ENCODE results near the gene MSX2. TPM values are rescaled to one million over a fixed set of nuclear protein-coding genes. Genes with fewer than 3 reads are reported as not detected.

Gene MSX2
- total and polyA plus RNA-seq, 9 of the 15 experiments (the other 6 are each of a cell fraction or from before 2014, with no cell fraction given), result not detected

DNA sequence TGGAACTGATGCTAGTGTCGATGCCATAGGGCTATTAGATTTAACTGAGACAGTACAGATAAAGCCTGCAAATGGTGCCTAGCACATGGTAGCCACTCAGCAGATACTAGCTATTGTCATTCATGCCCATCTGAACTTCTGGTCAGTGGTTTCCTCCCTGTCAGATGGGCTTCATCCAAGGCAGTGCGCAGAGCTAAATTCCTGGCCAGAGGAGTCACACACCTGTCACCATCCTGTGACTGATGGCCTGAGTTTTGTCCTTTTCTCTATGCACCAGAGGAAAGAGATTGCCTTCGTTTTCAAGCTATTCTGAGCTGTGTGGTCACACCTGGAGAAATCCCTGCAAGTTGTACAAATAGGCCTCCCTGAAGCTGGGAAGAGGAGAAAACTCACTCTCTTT is 34.7 kb downstream of the MSX2 start:
- DNase-seq (ENCODE audit: extremely low read depth in 1 of 4, low spot score in 3 of 4), result no peak
- Histone ChIP-seq H3K9me1 (ENCODE audit: control insufficient read depth, insufficient read depth, low read length) (no peaks in the 10 kb centered on the region), H3K4me1 (replicated peaks in 1 of 2; ENCODE audit: control insufficient read depth in 2 of 2, insufficient read depth in 2 of 2, low read length in 2 of 2) (no peaks in the 10 kb centered on the region), H3K4me2 (ENCODE audit: insufficient read depth, low read length) (no peak overlapping the region), H3K27ac (ENCODE audit: extremely low read depth, low read depth, low read length) (no peak overlapping the region), H3K9ac (ENCODE audit: insufficient read depth in 1 of 2, low read depth in 2 of 2, low read length in 2 of 2) (no peak overlapping the region), H2AFZ (ENCODE audit: low read depth, low read length) (no peak overlapping the region), H4K20me1 (replicated peaks; ENCODE audit: control insufficient read depth, insufficient read depth, low read length) (no peaks in the 10 kb centered on the region), H3K9me3 (replicated peaks; ENCODE audit: control insufficient read depth, insufficient read depth, low read depth, low read length) (no peaks in the 10 kb centered on the region), H3K36me3 (ENCODE audit: control insufficient read depth, insufficient read depth, low read length) (no peaks in the 10 kb centered on the region), H3K27me3 (ENCODE audit: control insufficient read depth in 2 of 2, insufficient read depth in 2 of 2, low read length in 2 of 2) (peaks cover 0 to 2% of the 10 kb centered on the region in 2 experiments; a peak in 2 of 5 replicates), H3K4me3 (no peak overlapping the region), H3K79me2 (ENCODE audit: control insufficient read depth, insufficient read depth, low read length) (no peaks in the 10 kb centered on the region)
- FAIRE-seq, result no peak
- in situ Hi-C loops (cut with MboI), result no loop called here
- TF ChIP-seq PRPF4 (IDR thresholded peaks at IDR 0.05; ENCODE audit: insufficient read depth, low read depth, low read length, poor library complexity, severe bottlenecking) (no peak), ZNF408 (CRISPR knock-in tag; IDR thresholded peaks at IDR 0.05; ENCODE audit: low read depth) (no peak), ZNF384 (IDR thresholded peaks at IDR 0.05; ENCODE audit: low read depth, low read length) (no peak), SP1 (CRISPR knock-in tag; IDR thresholded peaks at IDR 0.05) (no peak)
- TF ChIP-seq, protein P1, sequence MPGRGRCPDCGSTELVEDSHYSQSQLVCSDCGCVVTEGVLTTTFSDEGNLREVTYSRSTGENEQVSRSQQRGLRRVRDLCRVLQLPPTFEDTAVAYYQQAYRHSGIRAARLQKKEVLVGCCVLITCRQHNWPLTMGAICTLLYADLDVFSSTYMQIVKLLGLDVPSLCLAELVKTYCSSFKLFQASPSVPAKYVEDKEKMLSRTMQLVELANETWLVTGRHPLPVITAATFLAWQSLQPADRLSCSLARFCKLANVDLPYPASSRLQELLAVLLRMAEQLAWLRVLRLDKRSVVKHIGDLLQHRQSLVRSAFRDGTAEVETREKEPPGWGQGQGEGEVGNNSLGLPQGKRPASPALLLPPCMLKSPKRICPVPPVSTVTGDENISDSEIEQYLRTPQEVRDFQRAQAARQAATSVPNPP (IDR thresholded peaks at IDR 0.05; ENCODE audit: borderline replicate concordance, insufficient read depth, insufficient read length), result no peak
- intact Hi-C loops (cut with micrococcal nuclease), result no loop called here
- ChIA-PET CTCF (ENCODE audit: low intra/inter-chr PET ratio) (no interaction called here), POLR2A (no interaction called here)
- WGBS (ENCODE audit: insufficient coverage, low coverage, missing lambda C conversion rate), result 0% methylated on average over 3 of the region's 3 CpGs
- ATAC-seq, result no peak
- BruUV-seq (replicated peaks), result no TSS peak

DNA sequence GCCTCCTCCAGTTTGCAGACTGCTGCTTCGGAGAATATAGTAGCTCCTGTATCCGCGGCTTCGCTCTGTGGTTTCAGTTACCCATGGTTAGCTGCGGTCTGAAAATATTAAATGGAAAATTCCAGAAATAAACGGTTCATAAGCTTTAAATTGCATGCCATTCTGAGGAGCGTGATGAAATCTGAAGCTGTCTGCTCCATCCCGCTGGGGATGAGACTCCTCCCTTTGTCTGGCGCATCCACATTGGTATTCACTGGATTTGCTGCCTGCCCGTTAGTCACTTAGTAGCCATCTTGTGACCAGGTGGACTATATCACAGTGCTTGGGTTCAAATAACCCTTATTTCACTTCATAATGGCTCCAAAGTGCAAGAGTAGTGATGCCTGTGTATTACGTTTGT is 36.3 kb downstream of the MSX2 start:
- in situ Hi-C loops (cut with MboI), result no loop called here

More for the DNA sequence above, 36.3 kb downstream of the MSX2 start:
- Histone ChIP-seq H4K20me1 (replicated peaks; ENCODE audit: control insufficient read depth, insufficient read depth, low read length) (no peaks in the 10 kb centered on the region), H3K9me1 (ENCODE audit: control insufficient read depth, insufficient read depth, low read length) (no peaks in the 10 kb centered on the region), H3K27me3 (ENCODE audit: control insufficient read depth in 2 of 2, insufficient read depth in 2 of 2, low read length in 2 of 2) (no peaks in the 10 kb centered on the region; a peak in 1 of 5 replicates), H3K36me3 (ENCODE audit: control insufficient read depth, insufficient read depth, low read length) (no peaks in the 10 kb centered on the region), H2AFZ (ENCODE audit: low read depth, low read length) (no peak overlapping the region), H3K9me3 (replicated peaks; ENCODE audit: control insufficient read depth, insufficient read depth, low read depth, low read length) (no peaks in the 10 kb centered on the region), H3K27ac (ENCODE audit: extremely low read depth, low read depth, low read length) (no peak overlapping the region), H3K4me1 (replicated peaks in 1 of 2; ENCODE audit: control insufficient read depth in 2 of 2, insufficient read depth in 2 of 2, low read length in 2 of 2) (no peaks in the 10 kb centered on the region), H3K4me3 (no peak overlapping the region), H3K79me2 (ENCODE audit: control insufficient read depth, insufficient read depth, low read length) (no peaks in the 10 kb centered on the region), H3K9ac (ENCODE audit: insufficient read depth in 1 of 2, low read depth in 2 of 2, low read length in 2 of 2) (no peak overlapping the region), H3K4me2 (ENCODE audit: insufficient read depth, low read length) (no peak overlapping the region)
- ChIA-PET CTCF (ENCODE audit: low intra/inter-chr PET ratio) (no interaction called here), POLR2A (no interaction called here)
- intact Hi-C loops (cut with micrococcal nuclease), result no loop called here
- no peak for ATAC-seq
- no TSS peak for BruUV-seq (replicated peaks)
- no peak for TF ChIP-seq ZNF3 (CRISPR knock-in tag; IDR thresholded peaks at IDR 0.05)
- TF ChIP-seq CHD1 (IDR thresholded peaks at IDR 0.05; ENCODE audit: low read length), result no peak
- TF ChIP-seq ETS2 (tag; IDR thresholded peaks at IDR 0.05; ENCODE audit: borderline replicate concordance, poor library complexity, severe bottlenecking), result no peak
- TF ChIP-seq GATAD2A (IDR thresholded peaks at IDR 0.05), result no peak
- TF ChIP-seq SAP30 (IDR thresholded peaks at IDR 0.05; ENCODE audit: borderline replicate concordance, insufficient read depth, low read depth, low read length, poor library complexity, severe bottlenecking), result no peak
- TF ChIP-seq ZNF444 (CRISPR knock-in tag; IDR thresholded peaks at IDR 0.05), result no peak
- TF ChIP-seq RNF219 (CRISPR knock-in tag; IDR thresholded peaks at IDR 0.05), result no peak
- 4% methylated on average over 11 of the region's 11 CpGs for WGBS (ENCODE audit: insufficient coverage, low coverage, missing lambda C conversion rate)
- no peak for DNase-seq (ENCODE audit: extremely low read depth in 1 of 4, low spot score in 3 of 4)
- no peak for FAIRE-seq
